ENCODE data around the gene IFNA4. TPM values are rescaled to one million over a fixed set of nuclear protein-coding genes. Genes with fewer than 3 reads are reported as not detected.
"Not testable (repeated sequence)": the region's sequence is repeated elsewhere in the genome, so short reads cannot be mapped to it uniquely, and the experiment has no call there.

The IFNA4 gene
- polyA plus RNA-seq, 5 donors, result not detected

GRCh38 chr9:21166560-21166959 is 20.8 kb downstream of the IFNA4 start, which contains the start of gene IFNA21:
IFNA21 (minus strand) TSS chr9:21166660; CDS start chr9:21166612, 48 bp downstream.
- DNase-seq, result not testable (repeated sequence)

GRCh38 chr9:21165516-21165915 is 21.9 kb downstream of the IFNA4 start:
- DNase-seq, result no peak

- DNase-seq, result no peak
Observed at GRCh38 chr9:21160178-21160577, 27.2 kb downstream of the IFNA4 start.

GRCh38 chr9:21155501-21155900 is 31.9 kb downstream of the IFNA4 start:
- DNase-seq, result no peak

GRCh38 chr9:21154018-21154608 is 33.3 kb downstream of the IFNA4 start:
- DNase-seq, result no peak

- no peak for DNase-seq
Observed at GRCh38 chr9:21153336-21154017, 33.9 kb downstream of the IFNA4 start.

GRCh38 chr9:21144603-21145002 is 42.8 kb downstream of the IFNA4 start:
- DNase-seq, result no peak

- no peak for DNase-seq
Observed at GRCh38 chr9:21141427-21141882, 45.9 kb downstream of the IFNA4 start, which contains the start of gene IFNW1. IFNW1 (minus strand) TSS chr9:21141832; CDS start chr9:21141570, 262 bp downstream.

GRCh38 chr9:21137020-21137419 is 50.4 kb downstream of the IFNA4 start:
- DNase-seq, result no peak

Other genes starting within 250 kb of the IFNA4 start
- 10 to 100 TPM in 3 of 5 donors, 1 to 10 TPM in 2; 7.3 to 12.3 (median 11.2) TPM for gene HACD4, start 155.9 kb downstream of the IFNA4 start, polyA plus RNA-seq (ENCODE audit: insufficient read depth in 1 of 5, insufficient read length in 5 of 5, low replicate concordance in 1 of 5)
- not detected for gene IFNB1, start 109.6 kb downstream of the IFNA4 start, polyA plus RNA-seq (ENCODE audit: insufficient read depth in 1 of 5, insufficient read length in 5 of 5, low replicate concordance in 1 of 5)
- gene IFNW1, start 45.8 kb downstream of the IFNA4 start, polyA plus RNA-seq (ENCODE audit: insufficient read depth in 1 of 5, insufficient read length in 5 of 5, low replicate concordance in 1 of 5), result not detected
- under 1 TPM in 1 of 5 donors, not detected in 4; 0.17 TPM for gene IFNA21, start 20.9 kb downstream of the IFNA4 start, polyA plus RNA-seq (ENCODE audit: insufficient read depth in 1 of 5, insufficient read length in 5 of 5, low replicate concordance in 1 of 5)
- gene IFNA7, start 14.6 kb upstream of the IFNA4 start, polyA plus RNA-seq (ENCODE audit: insufficient read depth in 1 of 5, insufficient read length in 5 of 5, low replicate concordance in 1 of 5), result not detected
- gene IFNA10, start 19.6 kb upstream of the IFNA4 start, polyA plus RNA-seq (ENCODE audit: insufficient read depth in 1 of 5, insufficient read length in 5 of 5, low replicate concordance in 1 of 5), result not detected
- gene IFNA16, start 29.7 kb upstream of the IFNA4 start, polyA plus RNA-seq (ENCODE audit: insufficient read depth in 1 of 5, insufficient read length in 5 of 5, low replicate concordance in 1 of 5), result not detected
- not detected for gene IFNA17, start 40.6 kb upstream of the IFNA4 start, polyA plus RNA-seq (ENCODE audit: insufficient read depth in 1 of 5, insufficient read length in 5 of 5, low replicate concordance in 1 of 5)
- gene IFNA14, start 52.4 kb upstream of the IFNA4 start, polyA plus RNA-seq (ENCODE audit: insufficient read depth in 1 of 5, insufficient read length in 5 of 5, low replicate concordance in 1 of 5), result not detected
- gene IFNA5, start 117.7 kb upstream of the IFNA4 start, polyA plus RNA-seq (ENCODE audit: insufficient read depth in 1 of 5, insufficient read length in 5 of 5, low replicate concordance in 1 of 5), result under 1 TPM in 1 of 5 donors, not detected in 4; 0.16 TPM
- 10 to 100 TPM; 33.0 to 51.0 (median 42.0) TPM for gene KLHL9, start 147.8 kb upstream of the IFNA4 start, polyA plus RNA-seq (ENCODE audit: insufficient read depth in 1 of 5, insufficient read length in 5 of 5, low replicate concordance in 1 of 5)
- not detected for gene IFNA6, start 163.3 kb upstream of the IFNA4 start, polyA plus RNA-seq (ENCODE audit: insufficient read depth in 1 of 5, insufficient read length in 5 of 5, low replicate concordance in 1 of 5)
- under 1 TPM in 2 of 5 donors, not detected in 3; 0.13 to 0.28 TPM for gene IFNA13, start 180.5 kb upstream of the IFNA4 start, polyA plus RNA-seq (ENCODE audit: insufficient read depth in 1 of 5, insufficient read length in 5 of 5, low replicate concordance in 1 of 5)
- gene IFNA2, start 197.8 kb upstream of the IFNA4 start, polyA plus RNA-seq (ENCODE audit: insufficient read depth in 1 of 5, insufficient read length in 5 of 5, low replicate concordance in 1 of 5), result not detected
- gene IFNA8, start 221.5 kb upstream of the IFNA4 start, polyA plus RNA-seq (ENCODE audit: insufficient read depth in 1 of 5, insufficient read length in 5 of 5, low replicate concordance in 1 of 5), result not detected